Measurements from ENCODE around the gene CFAP45.

The CFAP45 gene

GRCh38 chr1:159854693-159855192 lies 45.2 kb downstream of the CFAP45 start:
- peak; percentile 76 for DNase-seq (ENCODE audit: low spot score)
- Histone ChIP-seq H3K4me1 (ENCODE audit: insufficient read depth, poor library complexity, severe bottlenecking) (peaks cover 13% of the 10 kb centered on the region), H3K27me3 (ENCODE audit: insufficient read depth, poor library complexity, severe bottlenecking) (no peaks in the 10 kb centered on the region), H3K27ac (ENCODE audit: poor library complexity, severe bottlenecking) (peak overlapping the region; percentile 63), H3K36me3 (ENCODE audit: low read depth) (no peaks in the 10 kb centered on the region), H3K4me3 (ENCODE audit: severe bottlenecking) (peak overlapping the region; percentile 48), H3K9me3 (ENCODE audit: severe bottlenecking) (no peaks in the 10 kb centered on the region)
- peak; percentile 90 for ATAC-seq (ENCODE audit: low read depth)
- TF ChIP-seq CTCF (IDR thresholded peaks at IDR 0.05; ENCODE audit: poor library complexity, severe bottlenecking) = no peak

GRCh38 chr1:159854116-159854692 lies 45.8 kb downstream of the CFAP45 start:
- Histone ChIP-seq H3K4me1 (ENCODE audit: insufficient read depth, poor library complexity, severe bottlenecking) (peaks cover 19% of the 10 kb centered on the region), H3K4me3 (ENCODE audit: severe bottlenecking) (peak overlapping the region; percentile 48), H3K36me3 (ENCODE audit: low read depth) (no peaks in the 10 kb centered on the region), H3K9me3 (ENCODE audit: severe bottlenecking) (no peaks in the 10 kb centered on the region), H3K27me3 (ENCODE audit: insufficient read depth, poor library complexity, severe bottlenecking) (no peaks in the 10 kb centered on the region), H3K27ac (ENCODE audit: poor library complexity, severe bottlenecking) (peak overlapping the region; percentile 63)
- TF ChIP-seq CTCF (IDR thresholded peaks at IDR 0.05; ENCODE audit: poor library complexity, severe bottlenecking) = no peak
- no peak for DNase-seq (ENCODE audit: low spot score)
- peak; percentile 60 for ATAC-seq (ENCODE audit: low read depth)

- H3K27me3 ChIP-seq (ENCODE audit: insufficient read depth, poor library complexity, severe bottlenecking) = no peaks in the 10 kb centered on the region
- H3K27ac ChIP-seq (ENCODE audit: poor library complexity, severe bottlenecking) = peak overlapping the region; percentile 63
- DNase-seq (ENCODE audit: low spot score) = no peak
- H3K36me3 ChIP-seq (ENCODE audit: low read depth) = no peaks in the 10 kb centered on the region
- no peaks in the 10 kb centered on the region for H3K9me3 ChIP-seq (ENCODE audit: severe bottlenecking)
- ATAC-seq (ENCODE audit: low read depth) = no peak
- peaks cover 24% of the 10 kb centered on the region for H3K4me1 ChIP-seq (ENCODE audit: insufficient read depth, poor library complexity, severe bottlenecking)
- H3K4me3 ChIP-seq (ENCODE audit: severe bottlenecking) = peak overlapping the region; percentile 48
- TF ChIP-seq CTCF (IDR thresholded peaks at IDR 0.05; ENCODE audit: poor library complexity, severe bottlenecking) = no peak
These were observed 46.4 kb downstream of the CFAP45 start for GRCh38 chr1:159853417-159854115.

GRCh38 chr1:159851407-159851806 lies 48.6 kb downstream of the CFAP45 start:
- Histone ChIP-seq H3K27me3 (ENCODE audit: insufficient read depth, poor library complexity, severe bottlenecking) (no peaks in the 10 kb centered on the region), H3K36me3 (ENCODE audit: low read depth) (no peaks in the 10 kb centered on the region), H3K4me1 (ENCODE audit: insufficient read depth, poor library complexity, severe bottlenecking) (peaks cover 24% of the 10 kb centered on the region), H3K9me3 (ENCODE audit: severe bottlenecking) (no peaks in the 10 kb centered on the region), H3K4me3 (ENCODE audit: severe bottlenecking) (no peak overlapping the region), H3K27ac (ENCODE audit: poor library complexity, severe bottlenecking) (no peak overlapping the region)
- DNase-seq (ENCODE audit: low spot score) = no peak
- no peak for ATAC-seq (ENCODE audit: low read depth)
- peak; percentile 23 for TF ChIP-seq CTCF (IDR thresholded peaks at IDR 0.05; ENCODE audit: poor library complexity, severe bottlenecking)

All from RWPE2 (cell line).